Keratinocyte (primary cell): ENCODE measurements around the gene UBE2D1. TPM values are rescaled to one million over a fixed set of nuclear protein-coding genes. Genes with fewer than 3 reads are reported as not detected.

Experiments used
- DNase-seq: peaks from one replicate; pipeline ENCODE4 v3.0.0-alpha.2; 2011; ENCODE audit warnings: low read depth, missing footprints, low spot score
- FAIRE-seq: peaks from 2 replicates; lab custom pipeline; 2011; peaks lifted over from hg19 to GRCh38; lab: Jason Lieb, UNC
- H2AFZ ChIP-seq: 2 replicates; pipeline ENCODE4 v1.6.0; 2012; ENCODE audit warnings: low read length, control low read depth, inconsistent platforms; ENCODE audit not compliant: control insufficient read depth
- H3K27ac ChIP-seq: 2 replicates; pipeline ENCODE4 v1.5.1; 2011; ENCODE audit warnings: low read length; ENCODE audit not compliant: control insufficient read depth, insufficient read depth
- H3K27me3 ChIP-seq: 3 replicates; pipeline ENCODE4 v1.6.0; 2011; ENCODE audit warnings: low read length; ENCODE audit not compliant: control insufficient read depth, insufficient read depth; ENCODE audit errors: extremely low read depth
- H3K36me3 ChIP-seq, 2 experiments: 2 replicates in 1 of 2; 3 replicates in 1 of 2; pipeline ENCODE4 v1.5.1; 2011; ENCODE audit warnings: low read length in 2 of 2, mild to moderate bottlenecking in 1 of 2; ENCODE audit not compliant: control insufficient read depth in 2 of 2, insufficient read depth in 2 of 2; ENCODE audit errors: extremely low read depth in 1 of 2
- H3K4me1 ChIP-seq: 3 replicates; pipeline ENCODE4 v1.5.1; 2011; ENCODE audit warnings: low read length; ENCODE audit not compliant: control insufficient read depth, insufficient read depth; ENCODE audit errors: extremely low read depth
- H3K4me2 ChIP-seq: 3 replicates; pipeline ENCODE4 v1.6.0; 2011; ENCODE audit warnings: low read depth, low read length; ENCODE audit not compliant: control insufficient read depth, insufficient read depth; ENCODE audit errors: extremely low read depth
- H3K4me3 ChIP-seq, 3 experiments: fragments of 200-600 bp in 1 of 3; sonication (generic) in 1 of 3; 2 replicates in 2 of 3; 3 replicates in 1 of 3; pipeline ENCODE4 v1.5.1; 2011 to 2016; ENCODE audit warnings: low read length in 3 of 3, mild to moderate bottlenecking in 3 of 3, control low read depth in 2 of 3, inconsistent platforms in 1 of 3, low read depth in 1 of 3, mixed read lengths in 1 of 3, mixed run types in 1 of 3, moderate library complexity in 1 of 3; ENCODE audit not compliant: control insufficient read depth in 2 of 3, insufficient read depth in 2 of 3; ENCODE audit errors: extremely low read depth in 1 of 3
- H3K79me2 ChIP-seq: 2 replicates; pipeline ENCODE4 v1.6.0; 2012; ENCODE audit warnings: low read length; ENCODE audit not compliant: control insufficient read depth, insufficient read depth
- H3K9ac ChIP-seq: 3 replicates; pipeline ENCODE4 v1.6.0; 2011; ENCODE audit warnings: low read length; ENCODE audit not compliant: control insufficient read depth, insufficient read depth; ENCODE audit errors: extremely low read depth
- H3K9me1 ChIP-seq: 3 replicates; pipeline ENCODE4 v1.6.0; 2011; ENCODE audit warnings: low read length; ENCODE audit not compliant: control insufficient read depth, insufficient read depth; ENCODE audit errors: extremely low read depth
- H3K9me3 ChIP-seq: 2 replicates; pipeline ENCODE4 v1.5.1; 2012; ENCODE audit warnings: low read depth, low read length; ENCODE audit not compliant: control insufficient read depth
- H4K20me1 ChIP-seq: 3 replicates; pipeline ENCODE4 v1.6.0; 2011; ENCODE audit warnings: low read length; ENCODE audit not compliant: control insufficient read depth, insufficient read depth; ENCODE audit errors: extremely low read depth
- EZH2 ChIP-seq: IDR thresholded peaks from one replicate; pipeline ENCODE4 v1.6.1; 2012; ENCODE audit warnings: inconsistent platforms, mild to moderate bottlenecking, low read length, moderate library complexity
- dilution Hi-C: fragments of 300-500 bp; cut with MboI; formaldehyde crosslinking; loops from one replicate; pipeline ENCODE4 v1.7.0; 2020; ENCODE audit warnings: low sequenced_read_pairs; ENCODE audit not compliant: extremely low pct_ligation_motif_present
- polyA plus RNA-seq, 5 experiments: library from polyadenylated mRNA; depleted of rRNA in 3 of 5; stranded (reverse) in 3 of 5; stranded (forward) in 1 of 5; unstranded in 1 of 5; fragments of >200 nt; gene quantifications; 1 replicate in 1 of 5; 2 replicates in 3 of 5; 3 replicates in 1 of 5; pipeline versions ENCODE4 v1.2.1 to v1.2.3, GENCODE V29; 2011 to 2012; ENCODE audit warnings: missing spikeins in 2 of 5, low read depth in 1 of 5, low replicate concordance in 1 of 5
- TF ChIP-seq, protein P1 (sequence below), 3 experiments: IDR thresholded peaks in 1 of 3; conservative IDR thresholded peaks in 1 of 3; optimal IDR thresholded peaks in 1 of 3; 2 replicates in 2 of 3; 3 replicates in 1 of 3; pipeline versions ENCODE3 to v1.5.1; 2011; ENCODE audit warnings: low read length in 3 of 3, mild to moderate bottlenecking in 3 of 3, moderate library complexity in 2 of 3, control low read depth in 1 of 3, inconsistent platforms in 1 of 3; ENCODE audit not compliant: insufficient read depth in 2 of 3; ENCODE audit errors: extremely low read depth in 1 of 3

Gene UBE2D1
- polyA plus RNA-seq, 1 donor (not counting 4 experiments of a cell fraction or from before 2014, with no cell fraction given): 25.4 TPM

DNA sequence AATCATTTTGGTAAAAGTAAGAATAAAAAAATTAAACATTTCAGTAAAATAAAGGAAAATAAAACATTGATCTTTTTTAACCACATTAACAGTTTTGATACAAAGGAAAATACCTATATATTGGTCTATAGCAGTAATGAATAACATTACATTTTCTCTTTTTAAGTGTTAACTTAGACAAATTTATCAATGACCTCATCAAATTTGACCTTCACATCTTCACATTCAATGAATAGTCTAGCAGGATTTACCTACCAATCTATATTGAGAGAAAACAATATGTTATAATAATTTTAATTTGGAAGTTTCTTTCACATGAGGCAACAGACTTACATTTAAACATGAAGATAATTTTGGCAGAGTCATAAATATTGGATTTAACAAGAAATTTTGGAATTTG is 17.9 kb upstream of the UBE2D1 start:
- Histone ChIP-seq H3K9ac (no peak overlapping the region), H4K20me1 (no peaks in the 10 kb centered on the region), H3K27me3 (no peaks in the 10 kb centered on the region), H3K9me3 (no peaks in the 10 kb centered on the region), H2AFZ (no peak overlapping the region), H3K9me1 (no peaks in the 10 kb centered on the region), H3K4me2 (no peak overlapping the region), H3K79me2 (no peaks in the 10 kb centered on the region), H3K4me1 (no peaks in the 10 kb centered on the region), H3K4me3 (no peak overlapping the region), H3K36me3 (no peaks in the 10 kb centered on the region), H3K27ac (no peak overlapping the region)
- TF ChIP-seq, protein P1, sequence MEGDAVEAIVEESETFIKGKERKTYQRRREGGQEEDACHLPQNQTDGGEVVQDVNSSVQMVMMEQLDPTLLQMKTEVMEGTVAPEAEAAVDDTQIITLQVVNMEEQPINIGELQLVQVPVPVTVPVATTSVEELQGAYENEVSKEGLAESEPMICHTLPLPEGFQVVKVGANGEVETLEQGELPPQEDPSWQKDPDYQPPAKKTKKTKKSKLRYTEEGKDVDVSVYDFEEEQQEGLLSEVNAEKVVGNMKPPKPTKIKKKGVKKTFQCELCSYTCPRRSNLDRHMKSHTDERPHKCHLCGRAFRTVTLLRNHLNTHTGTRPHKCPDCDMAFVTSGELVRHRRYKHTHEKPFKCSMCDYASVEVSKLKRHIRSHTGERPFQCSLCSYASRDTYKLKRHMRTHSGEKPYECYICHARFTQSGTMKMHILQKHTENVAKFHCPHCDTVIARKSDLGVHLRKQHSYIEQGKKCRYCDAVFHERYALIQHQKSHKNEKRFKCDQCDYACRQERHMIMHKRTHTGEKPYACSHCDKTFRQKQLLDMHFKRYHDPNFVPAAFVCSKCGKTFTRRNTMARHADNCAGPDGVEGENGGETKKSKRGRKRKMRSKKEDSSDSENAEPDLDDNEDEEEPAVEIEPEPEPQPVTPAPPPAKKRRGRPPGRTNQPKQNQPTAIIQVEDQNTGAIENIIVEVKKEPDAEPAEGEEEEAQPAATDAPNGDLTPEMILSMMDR (optimal IDR thresholded peaks at IDR 0.05 in 1 of 3, IDR thresholded peaks at IDR 0.05 in 1 of 3, conservative IDR thresholded peaks at IDR 0.05 in 1 of 3; ENCODE audit: extremely low read depth in 1 of 3, insufficient read depth in 2 of 3, low read length in 3 of 3): no peak
- TF ChIP-seq EZH2: no peak
- no peak for FAIRE-seq
- DNase-seq: no peak
- dilution Hi-C loops: no loop called here

DNA sequence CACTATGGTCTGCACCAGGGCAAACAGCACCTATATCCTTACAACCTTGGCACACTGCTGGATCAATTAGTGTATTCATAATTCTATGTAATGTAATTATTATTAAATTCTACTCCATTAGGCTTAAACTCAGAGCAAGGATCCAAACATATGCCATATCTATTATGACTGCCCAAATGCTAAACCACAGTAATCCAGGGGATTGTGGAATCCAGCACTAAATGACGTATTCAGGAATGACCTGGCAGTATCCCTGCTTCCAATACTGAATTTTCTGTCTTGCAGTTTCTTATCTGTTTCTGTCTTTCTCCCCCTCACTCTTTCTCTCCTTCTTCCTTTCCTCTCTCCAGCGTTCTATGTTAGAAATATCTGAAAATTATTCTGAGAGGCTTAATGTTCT is 16.5 kb upstream of the UBE2D1 start:
- Histone ChIP-seq H3K9me1 (no peaks in the 10 kb centered on the region), H2AFZ (no peak overlapping the region), H3K36me3 (no peaks in the 10 kb centered on the region), H3K9me3 (no peaks in the 10 kb centered on the region), H3K4me1 (no peaks in the 10 kb centered on the region), H3K4me3 (no peak overlapping the region), H3K27ac (no peak overlapping the region), H3K79me2 (no peaks in the 10 kb centered on the region), H3K27me3 (no peaks in the 10 kb centered on the region), H3K9ac (no peak overlapping the region), H4K20me1 (no peaks in the 10 kb centered on the region), H3K4me2 (no peak overlapping the region)
- TF ChIP-seq, protein P1 (optimal IDR thresholded peaks at IDR 0.05 in 1 of 3, IDR thresholded peaks at IDR 0.05 in 1 of 3, conservative IDR thresholded peaks at IDR 0.05 in 1 of 3; ENCODE audit: extremely low read depth in 1 of 3, insufficient read depth in 2 of 3, low read length in 3 of 3): no peak
- no peak for TF ChIP-seq EZH2
- DNase-seq: no peak
- no peak for FAIRE-seq
- dilution Hi-C loops: no loop called here
